OCI-M1 (cell line): ENCODE data around the gene NAALADL2.
"Not testable (repeated sequence)": the region's sequence is repeated elsewhere in the genome, so short reads cannot be mapped to it uniquely, and the experiment has no call there.

Experiments used
- DNase-seq: peaks from one replicate; lab custom pipeline; 2025; lab: John Stamatoyannopoulos, UW

Gene NAALADL2

DNA sequence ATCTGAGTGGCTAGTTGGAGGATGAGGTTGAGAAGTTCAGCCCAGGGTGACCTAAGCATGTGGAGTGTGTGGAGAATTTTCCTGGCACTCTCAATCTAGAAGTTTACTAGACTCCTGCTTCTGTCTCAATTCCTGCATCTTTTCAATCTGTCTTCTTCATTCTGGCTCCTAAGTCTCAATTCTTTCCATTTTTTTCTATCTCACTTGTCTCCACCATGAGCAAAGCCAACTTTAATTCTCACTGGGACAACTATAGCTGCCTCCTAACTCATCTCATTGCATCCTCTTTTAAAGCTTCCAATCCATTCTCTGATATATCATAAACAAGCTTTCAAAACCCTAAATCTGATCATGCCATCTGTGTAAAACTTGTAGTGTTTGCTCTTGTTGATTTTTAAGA is 569.3 kb downstream of the NAALADL2 start:
- DNase-seq = no peak

- no peak for DNase-seq
Measured at GRCh38 chr3:175430983-175431773, 572.0 kb downstream of the NAALADL2 start.

- DNase-seq = no peak
Measured at GRCh38 chr3:175432376-175433025, 573.4 kb downstream of the NAALADL2 start.

GRCh38 chr3:175433026-175433674 is 574.0 kb downstream of the NAALADL2 start:
- DNase-seq = no peak

DNA sequence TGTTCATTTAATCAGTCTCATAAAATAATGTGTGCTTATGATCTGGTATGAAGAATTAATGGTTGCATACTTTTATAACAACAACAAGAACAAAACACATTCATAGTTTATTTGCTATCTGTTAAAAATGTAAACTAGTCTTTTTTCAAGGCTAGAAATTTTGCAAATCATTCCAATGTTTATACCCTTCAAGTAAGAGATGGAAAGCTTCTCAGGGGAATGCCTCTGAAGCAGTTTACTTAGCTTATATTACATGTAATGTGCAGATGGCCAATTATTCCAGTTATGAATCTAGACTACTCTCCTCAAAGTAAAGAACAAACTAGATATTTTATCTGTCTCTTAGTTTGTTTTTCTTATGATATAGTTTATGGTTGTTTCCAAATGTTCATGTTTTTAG is 575.4 kb downstream of the NAALADL2 start:
- no peak for DNase-seq

DNA sequence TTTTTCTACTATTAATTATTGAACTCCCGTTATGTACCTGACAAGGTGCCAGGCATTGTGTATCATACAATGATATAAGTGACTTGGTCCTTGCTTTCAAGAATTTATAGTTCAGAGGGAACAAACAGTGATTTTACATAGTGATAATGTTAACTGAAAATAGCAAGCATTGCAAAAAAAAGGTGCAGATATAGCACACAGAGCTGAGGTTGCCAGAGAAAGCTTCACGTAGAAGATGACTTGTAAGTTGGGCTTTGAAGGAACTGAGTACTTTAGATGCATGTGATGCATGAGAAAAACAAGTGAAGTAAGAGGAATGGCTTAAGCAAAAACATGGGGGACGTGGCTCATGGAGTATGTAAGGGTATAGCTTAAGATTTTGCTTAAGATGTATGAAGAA is 584.5 kb downstream of the NAALADL2 start:
- DNase-seq = no peak

DNA sequence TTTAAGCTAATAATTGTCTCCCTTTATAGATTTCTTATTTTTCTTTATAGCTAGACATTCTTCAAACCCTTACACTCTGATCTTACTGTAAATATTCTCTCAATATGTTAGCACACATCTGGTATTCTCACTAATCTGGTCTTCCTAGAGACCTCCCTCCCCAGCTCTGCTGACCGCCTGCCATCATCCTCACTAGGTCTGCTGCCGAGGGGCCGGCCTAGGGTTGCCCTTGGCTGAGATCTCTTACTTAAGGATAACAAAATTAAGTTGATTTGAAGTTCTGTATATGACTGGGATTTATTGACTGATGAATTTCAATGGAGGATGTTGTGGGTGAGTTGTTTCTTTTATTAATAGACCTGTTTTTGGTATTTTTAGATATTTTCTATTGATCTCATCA is 586.6 kb downstream of the NAALADL2 start:
- no peak for DNase-seq

GRCh38 chr3:175447521-175447920 is 588.4 kb downstream of the NAALADL2 start:
- no peak for DNase-seq

DNA sequence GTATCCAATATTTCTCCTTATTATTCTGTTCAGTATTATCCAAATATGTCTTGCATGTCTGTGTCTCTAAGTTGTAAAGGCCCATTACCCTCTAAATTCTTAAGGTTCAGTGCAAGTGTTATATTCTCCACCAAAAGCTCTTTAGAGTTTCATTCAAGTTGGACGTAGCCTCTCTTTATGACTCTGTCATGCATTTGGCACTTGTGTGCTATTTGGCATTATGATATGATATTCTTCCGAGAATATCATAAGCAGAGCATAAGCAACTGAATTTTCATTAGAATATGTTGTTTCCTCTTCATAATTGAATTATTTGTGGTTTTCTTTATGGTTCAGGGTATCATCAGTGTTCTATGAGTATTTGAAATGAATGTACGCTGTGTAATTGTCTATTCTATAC is 594.2 kb downstream of the NAALADL2 start:
- DNase-seq = no peak

DNA sequence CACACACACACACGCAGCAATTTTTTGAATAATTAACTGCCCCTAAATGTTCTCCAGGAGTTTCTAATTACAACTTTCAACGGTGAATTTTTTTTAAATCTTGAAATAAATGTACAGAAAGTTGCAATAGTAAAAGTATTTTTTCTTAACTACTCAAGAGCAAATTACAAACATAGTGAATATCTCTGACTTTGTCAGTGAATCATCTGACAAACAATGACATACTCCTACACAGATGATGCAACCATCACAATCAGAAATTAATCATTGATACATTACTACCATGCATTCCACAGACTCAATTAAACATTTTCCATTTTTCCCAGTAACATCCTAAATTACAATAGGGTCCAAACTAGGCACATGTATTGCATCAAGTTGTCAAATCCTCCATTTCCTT is 597.3 kb downstream of the NAALADL2 start:
- DNase-seq = no peak

DNA sequence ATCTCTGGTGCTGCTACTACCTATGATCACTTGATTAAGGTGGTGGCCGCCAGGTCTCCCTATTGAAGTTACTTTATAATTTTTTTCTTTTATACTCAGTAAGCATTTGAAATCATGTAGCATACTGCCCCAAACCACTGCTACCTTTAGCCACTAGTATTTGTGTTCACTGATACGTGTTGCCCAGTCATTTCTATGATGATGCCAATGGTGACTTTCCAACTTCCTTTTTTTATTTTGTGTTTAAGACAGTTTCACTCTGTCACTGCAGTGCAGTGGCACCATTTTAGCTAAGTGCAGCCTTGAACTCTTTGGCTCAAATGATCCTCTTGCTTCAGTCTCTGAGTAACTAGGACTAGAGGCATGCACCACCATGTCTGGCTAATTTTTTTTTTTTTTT is 598.2 kb downstream of the NAALADL2 start:
- no peak for DNase-seq

DNA sequence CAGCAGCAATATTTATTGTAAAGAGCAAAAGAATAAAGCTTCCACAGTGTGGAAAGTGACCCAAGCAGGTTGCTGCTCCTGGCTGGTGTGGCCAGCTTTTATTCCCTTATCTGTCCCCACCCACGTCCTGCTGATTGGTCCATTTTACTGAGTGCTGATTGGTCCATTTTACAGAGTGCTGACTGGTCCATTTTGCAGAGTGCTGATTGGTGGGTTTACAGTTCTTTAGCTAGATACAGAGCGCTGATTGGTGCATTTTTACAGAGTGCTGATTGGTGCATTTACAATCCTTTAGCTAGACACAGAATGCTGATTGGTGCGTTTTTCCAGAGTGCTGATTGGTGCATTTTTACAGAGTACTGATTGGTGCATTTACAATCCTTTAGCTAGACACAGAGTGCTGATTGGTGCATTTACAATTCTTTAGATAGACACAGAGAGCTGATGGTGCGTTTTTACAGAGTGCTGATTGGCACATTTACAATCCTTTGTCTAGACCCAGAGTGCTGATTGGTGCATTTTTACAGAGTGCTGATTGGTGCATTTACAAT is 601.8 kb downstream of the NAALADL2 start:
- DNase-seq = not testable (repeated sequence)

GRCh38 chr3:175464362-175464761 is 605.2 kb downstream of the NAALADL2 start:
- DNase-seq = no peak

DNA sequence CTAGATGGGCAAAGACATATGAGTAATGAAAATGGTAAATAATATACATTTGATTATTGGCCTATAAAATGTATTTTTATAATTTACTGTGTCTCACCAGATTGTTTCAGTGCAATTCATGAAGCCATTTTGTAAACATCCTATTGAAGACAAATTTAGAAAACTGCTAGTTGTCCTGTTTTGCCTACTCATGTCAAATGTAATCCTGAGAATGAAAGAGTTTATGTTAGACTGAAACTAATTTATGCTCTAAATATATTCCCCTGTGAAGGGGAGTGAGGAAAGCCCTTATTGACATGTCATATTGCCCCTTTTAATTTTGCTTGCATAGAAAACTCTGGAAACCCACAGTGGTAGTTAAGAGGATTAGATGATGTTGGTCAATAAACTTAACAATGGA is 610.0 kb downstream of the NAALADL2 start:
- no peak for DNase-seq

DNA sequence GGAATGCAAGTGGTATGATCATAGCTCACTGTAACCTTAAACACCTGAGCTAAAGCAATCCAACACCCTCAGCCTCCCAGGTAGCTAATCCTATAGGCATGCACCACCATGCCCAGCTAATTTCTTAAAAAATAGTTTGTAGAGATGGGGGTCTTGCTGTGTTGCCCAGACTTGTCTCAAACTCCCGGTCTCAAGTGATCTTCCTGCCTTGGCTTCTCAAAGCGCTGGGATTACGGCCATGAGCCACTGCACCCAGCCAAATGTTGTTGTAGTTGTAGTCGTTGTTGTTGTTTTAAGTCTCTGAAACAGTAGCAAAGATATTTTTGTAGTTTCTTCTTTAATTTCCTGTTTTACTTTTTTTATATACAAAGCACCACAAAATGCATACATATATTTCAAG is 616.6 kb downstream of the NAALADL2 start:
- no peak for DNase-seq

DNA sequence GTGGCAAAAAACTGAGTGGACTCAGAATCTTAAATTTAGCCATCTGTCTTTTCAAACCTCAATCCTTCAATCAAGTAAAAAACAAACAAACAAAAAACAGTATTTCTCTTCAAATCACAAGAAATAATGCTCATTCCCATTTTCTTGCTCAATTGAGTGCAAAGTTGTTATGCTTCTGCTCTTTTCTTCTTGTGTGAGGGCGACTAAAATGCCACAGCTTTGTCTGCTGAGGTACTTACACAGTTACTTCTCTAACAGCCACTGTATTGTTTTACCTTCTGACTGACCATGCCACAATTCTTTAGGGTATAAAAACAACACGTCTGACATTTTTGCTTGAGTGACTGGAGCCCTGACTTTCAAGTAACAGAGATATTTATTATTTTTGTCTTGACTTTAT is 617.4 kb downstream of the NAALADL2 start:
- no peak for DNase-seq

- no peak for DNase-seq
Measured at GRCh38 chr3:175477651-175478224, 618.6 kb downstream of the NAALADL2 start.

DNA sequence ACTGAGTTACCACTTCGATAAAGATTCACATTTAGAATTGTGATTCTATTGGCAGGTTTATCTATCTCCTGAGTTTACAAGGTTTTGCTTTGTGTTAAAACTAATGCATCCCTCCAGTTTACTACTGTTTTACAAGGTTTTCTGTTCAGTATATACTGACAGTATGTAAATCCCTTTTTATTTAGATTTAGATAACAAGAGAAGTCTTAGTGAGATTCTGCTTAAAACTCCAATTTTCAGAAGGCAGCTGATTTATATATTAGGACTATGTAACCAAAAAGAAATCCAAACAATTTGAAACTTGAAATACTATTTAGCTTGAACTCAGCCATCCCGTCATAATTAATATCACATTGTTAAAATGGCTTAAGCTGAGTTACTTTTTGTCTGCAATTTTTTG is 619.2 kb downstream of the NAALADL2 start:
- DNase-seq = no peak

GRCh38 chr3:175479175-175479574 is 620.0 kb downstream of the NAALADL2 start:
- DNase-seq = no peak

DNA sequence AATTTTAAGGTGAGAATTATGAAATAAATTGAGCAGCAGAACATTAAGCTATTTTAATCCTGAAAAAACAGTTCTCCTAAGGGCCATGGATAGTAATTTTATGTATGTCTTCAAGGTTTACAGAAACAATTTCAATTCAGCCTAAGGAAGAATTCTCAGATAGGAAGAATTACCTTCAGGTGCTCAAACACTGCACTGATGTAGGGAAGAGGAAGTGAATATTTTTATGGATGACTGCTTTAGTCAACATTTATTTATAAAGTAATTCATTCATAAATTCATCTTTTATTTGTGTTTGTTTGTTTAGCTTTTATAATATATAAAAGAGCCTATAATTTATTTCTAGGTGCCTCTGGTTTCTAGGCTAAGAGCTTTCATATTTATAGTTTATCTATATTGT is 620.7 kb downstream of the NAALADL2 start:
- DNase-seq = no peak

DNA sequence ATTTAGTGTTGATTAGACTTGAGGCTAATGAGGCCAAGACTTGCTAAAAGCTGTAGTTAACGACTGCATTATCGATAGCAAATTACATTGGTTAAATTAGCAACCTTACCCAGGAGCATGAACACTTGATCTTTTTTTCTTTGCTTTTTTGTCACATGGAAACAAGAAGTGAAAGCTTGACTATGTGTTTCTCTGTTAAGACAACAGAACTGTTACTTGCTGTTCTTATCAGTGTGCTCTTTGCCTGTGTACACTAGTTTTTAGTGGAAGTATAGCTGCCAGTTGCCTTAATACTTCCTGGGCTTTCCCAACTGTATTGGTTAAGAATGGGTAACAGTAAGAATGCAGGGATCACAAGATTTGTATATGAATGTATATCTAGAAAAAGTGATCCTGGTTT is 625.5 kb downstream of the NAALADL2 start:
- peak; percentile 15 for DNase-seq

- DNase-seq = no peak
Measured at GRCh38 chr3:175485436-175485835, 626.3 kb downstream of the NAALADL2 start.

DNA sequence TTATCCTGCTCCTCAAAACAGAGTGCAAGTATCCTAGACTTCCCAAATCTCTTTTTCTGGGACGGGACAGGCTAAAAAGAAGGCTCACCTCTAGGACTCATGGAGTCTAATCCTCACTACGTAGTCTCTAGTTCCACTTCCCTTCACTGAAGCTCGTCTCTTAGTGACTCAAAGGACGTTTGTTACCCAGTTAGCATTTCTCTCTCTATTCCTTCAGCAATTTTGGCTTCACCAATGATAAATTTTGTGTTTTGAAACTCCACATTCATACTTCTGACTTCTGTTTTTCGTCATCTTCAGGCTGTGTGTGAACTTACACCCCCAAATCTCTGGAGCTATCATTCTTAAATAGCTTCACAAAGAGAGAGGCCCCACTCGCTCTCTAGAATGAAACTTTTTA is 627.1 kb downstream of the NAALADL2 start:
- DNase-seq = no peak
